Measurements from ENCODE around the gene RBX1. TPM values are rescaled to one million over a fixed set of nuclear protein-coding genes. Genes with fewer than 3 reads are reported as not detected.

The RBX1 gene
- total and polyA plus RNA-seq, 5 donors from 2014 or later: 40.8 to 264 (median 213) TPM

GRCh38 chr22:40922484-40923303, 28.5 kb upstream of the RBX1 start:
- Histone ChIP-seq H3K27ac (ENCODE audit: insufficient read depth, low read length, poor library complexity, severe bottlenecking) (no peak overlapping the region), H3K27me3 (ENCODE audit: control insufficient read depth, insufficient read depth, low read length) (no peaks in the 10 kb centered on the region), H3K36me3 (ENCODE audit: control insufficient read depth, insufficient read depth, low read length) (peaks cover 21% of the 10 kb centered on the region), H3K4me3 (ENCODE audit: low read depth, low read length) (peak overlapping the region; percentile 61), H3K4me1 (ENCODE audit: control insufficient read depth, insufficient read depth, low read length, poor library complexity, severe bottlenecking) (peaks cover 4% of the 10 kb centered on the region), H3K9me3 (ENCODE audit: control insufficient read depth in 2 of 2, low read length in 2 of 2) (no peaks in the 10 kb centered on the region)
- peak; percentile 64 to 86 for ATAC-seq (ENCODE audit: low read depth in 2 of 2)
- H3K27ac Mint-ChIP-seq: peak overlapping the region; percentile 39 to 85 (median 65)
- no peaks in the 10 kb centered on the region for H3K27me3 Mint-ChIP-seq
- H3K4me1 Mint-ChIP-seq: peaks cover 5 to 8% (median 6%) of the 10 kb centered on the region in 4 donors
- DNase-seq: peak in 2 of 3 donors; percentile 73 to 85
- no peaks in the 10 kb centered on the region for H3K9me3 Mint-ChIP-seq
- peak overlapping the region in 2 of 4 donors; percentile 6 to 34 for H3K4me3 Mint-ChIP-seq
- peaks cover 34% of the 10 kb centered on the region for H3K36me3 Mint-ChIP-seq

- H3K27me3 Mint-ChIP-seq: no peaks in the 10 kb centered on the region
- ATAC-seq (ENCODE audit: low read depth in 2 of 2): no peak
- no peaks in the 10 kb centered on the region for H3K9me3 ChIP-seq (ENCODE audit: control insufficient read depth in 2 of 2, low read length in 2 of 2)
- no peak overlapping the region for H3K4me3 ChIP-seq (ENCODE audit: low read depth, low read length)
- H3K27ac Mint-ChIP-seq: no peak overlapping the region
- H3K36me3 Mint-ChIP-seq: peaks cover 35% of the 10 kb centered on the region
- no peaks in the 10 kb centered on the region for H3K27me3 ChIP-seq (ENCODE audit: control insufficient read depth, insufficient read depth, low read length)
- no peak overlapping the region for H3K27ac ChIP-seq (ENCODE audit: insufficient read depth, low read length, poor library complexity, severe bottlenecking)
- no peaks in the 10 kb centered on the region for H3K4me1 ChIP-seq (ENCODE audit: control insufficient read depth, insufficient read depth, low read length, poor library complexity, severe bottlenecking)
- peaks cover 24% of the 10 kb centered on the region for H3K36me3 ChIP-seq (ENCODE audit: control insufficient read depth, insufficient read depth, low read length)
- no peaks in the 10 kb centered on the region for H3K9me3 Mint-ChIP-seq
- H3K4me1 Mint-ChIP-seq: peaks cover 0 to 2% (median 0%) of the 10 kb centered on the region in 4 donors
- DNase-seq: no peak
- no peak overlapping the region for H3K4me3 Mint-ChIP-seq
Measured at GRCh38 chr22:40928657-40929056, 22.5 kb upstream of the RBX1 start.

GRCh38 chr22:40932396-40932795, 18.8 kb upstream of the RBX1 start:
- no peak for ATAC-seq (ENCODE audit: low read depth in 2 of 2)
- peaks cover 8% of the 10 kb centered on the region for H3K36me3 Mint-ChIP-seq

GRCh38 chr22:40939202-40939601, 12.0 kb upstream of the RBX1 start:
- Histone ChIP-seq H3K27ac (ENCODE audit: insufficient read depth, low read length, poor library complexity, severe bottlenecking) (no peak overlapping the region), H3K4me1 (ENCODE audit: control insufficient read depth, insufficient read depth, low read length, poor library complexity, severe bottlenecking) (no peaks in the 10 kb centered on the region), H3K27me3 (ENCODE audit: control insufficient read depth, insufficient read depth, low read length) (no peaks in the 10 kb centered on the region), H3K4me3 (ENCODE audit: low read depth, low read length) (no peak overlapping the region), H3K36me3 (ENCODE audit: control insufficient read depth, insufficient read depth, low read length) (no peaks in the 10 kb centered on the region), H3K9me3 (ENCODE audit: control insufficient read depth in 2 of 2, low read length in 2 of 2) (no peaks in the 10 kb centered on the region)
- Mint-ChIP-seq H3K4me3 (no peak overlapping the region), H3K4me1 (peaks cover 0 to 6% (median 5%) of the 10 kb centered on the region in 4 donors), H3K27ac (peak overlapping the region in 1 of 3 donors; percentile 70), H3K27me3 (no peaks in the 10 kb centered on the region), H3K36me3 (no peaks in the 10 kb centered on the region), H3K9me3 (no peaks in the 10 kb centered on the region)
- peak in 1 of 3 donors; percentile 21 for DNase-seq
- ATAC-seq (ENCODE audit: low read depth in 2 of 2): peak in 1 of 2 donors; percentile 31

More at GRCh38 chr22:40932396-40932795, 18.8 kb upstream of the RBX1 start:
- no peaks in the 10 kb centered on the region for H3K4me1 Mint-ChIP-seq
- no peaks in the 10 kb centered on the region for H3K27me3 Mint-ChIP-seq
- Histone ChIP-seq H3K27me3 (ENCODE audit: control insufficient read depth, insufficient read depth, low read length) (no peaks in the 10 kb centered on the region), H3K27ac (ENCODE audit: insufficient read depth, low read length, poor library complexity, severe bottlenecking) (no peak overlapping the region), H3K4me1 (ENCODE audit: control insufficient read depth, insufficient read depth, low read length, poor library complexity, severe bottlenecking) (no peaks in the 10 kb centered on the region), H3K9me3 (ENCODE audit: control insufficient read depth in 2 of 2, low read length in 2 of 2) (no peaks in the 10 kb centered on the region), H3K36me3 (ENCODE audit: control insufficient read depth, insufficient read depth, low read length) (peaks cover 5% of the 10 kb centered on the region), H3K4me3 (ENCODE audit: low read depth, low read length) (no peak overlapping the region)
- no peak overlapping the region for H3K4me3 Mint-ChIP-seq
- no peak overlapping the region for H3K27ac Mint-ChIP-seq
- no peaks in the 10 kb centered on the region for H3K9me3 Mint-ChIP-seq
- DNase-seq: no peak

GRCh38 chr22:40951795-40952605, 822 bp downstream of the RBX1 start:
- Histone ChIP-seq H3K4me3 (ENCODE audit: low read depth, low read length) (peak overlapping the region; percentile 96), H3K9me3 (ENCODE audit: control insufficient read depth in 2 of 2, low read length in 2 of 2) (no peaks in the 10 kb centered on the region), H3K36me3 (ENCODE audit: control insufficient read depth, insufficient read depth, low read length) (peaks cover 12% of the 10 kb centered on the region), H3K4me1 (ENCODE audit: control insufficient read depth, insufficient read depth, low read length, poor library complexity, severe bottlenecking) (peaks cover 38% of the 10 kb centered on the region), H3K27me3 (ENCODE audit: control insufficient read depth, insufficient read depth, low read length) (no peaks in the 10 kb centered on the region), H3K27ac (ENCODE audit: insufficient read depth, low read length, poor library complexity, severe bottlenecking) (peak overlapping the region; percentile 99)
- H3K4me3 Mint-ChIP-seq: peak overlapping the region; percentile 95 to 100 (median 98)
- H3K27me3 Mint-ChIP-seq: peaks cover 12% of the 10 kb centered on the region
- ATAC-seq (ENCODE audit: low read depth in 2 of 2): no peak
- H3K36me3 Mint-ChIP-seq: peaks cover 12% of the 10 kb centered on the region
- peaks cover 0 to 2% (median 0%) of the 10 kb centered on the region in 7 donors for H3K9me3 Mint-ChIP-seq
- peak in 1 of 3 donors; percentile 36 for DNase-seq
- H3K27ac Mint-ChIP-seq: peak overlapping the region; percentile 98 to 100 (median 99)
- peaks cover 11 to 51% (median 30%) of the 10 kb centered on the region in 4 donors for H3K4me1 Mint-ChIP-seq

- peaks cover 15 to 55% (median 36%) of the 10 kb centered on the region in 4 donors for H3K4me1 Mint-ChIP-seq
Measured at GRCh38 chr22:40953471-40953870, 2.3 kb downstream of the RBX1 start.

GRCh38 chr22:40954113-40954512, 2.9 kb downstream of the RBX1 start:
- DNase-seq: no peak
- H3K9me3 Mint-ChIP-seq: peaks cover 0 to 2% (median 0%) of the 10 kb centered on the region in 7 donors
- H3K4me3 Mint-ChIP-seq: peak overlapping the region in 1 of 4 donors; percentile 51
- Histone ChIP-seq H3K4me3 (ENCODE audit: low read depth, low read length) (no peak overlapping the region), H3K36me3 (ENCODE audit: control insufficient read depth, insufficient read depth, low read length) (peaks cover 21% of the 10 kb centered on the region), H3K4me1 (ENCODE audit: control insufficient read depth, insufficient read depth, low read length, poor library complexity, severe bottlenecking) (peaks cover 40% of the 10 kb centered on the region), H3K9me3 (ENCODE audit: control insufficient read depth in 2 of 2, low read length in 2 of 2) (no peaks in the 10 kb centered on the region), H3K27ac (ENCODE audit: insufficient read depth, low read length, poor library complexity, severe bottlenecking) (no peak overlapping the region), H3K27me3 (ENCODE audit: control insufficient read depth, insufficient read depth, low read length) (no peaks in the 10 kb centered on the region)
- ATAC-seq (ENCODE audit: low read depth in 2 of 2): no peak
- peak overlapping the region in 2 of 3 donors; percentile 43 to 99 for H3K27ac Mint-ChIP-seq
- peaks cover 12% of the 10 kb centered on the region for H3K27me3 Mint-ChIP-seq
- peaks cover 18% of the 10 kb centered on the region for H3K36me3 Mint-ChIP-seq
- peaks cover 18 to 61% (median 39%) of the 10 kb centered on the region in 4 donors for H3K4me1 Mint-ChIP-seq

More at GRCh38 chr22:40953471-40953870, 2.3 kb downstream of the RBX1 start:
- H3K4me3 ChIP-seq (ENCODE audit: low read depth, low read length): no peak overlapping the region
- H3K4me3 Mint-ChIP-seq: peak overlapping the region; percentile 37 to 97 (median 73)
- H3K4me1 ChIP-seq (ENCODE audit: control insufficient read depth, insufficient read depth, low read length, poor library complexity, severe bottlenecking): peaks cover 40% of the 10 kb centered on the region
- H3K36me3 Mint-ChIP-seq: peaks cover 17% of the 10 kb centered on the region
- H3K36me3 ChIP-seq (ENCODE audit: control insufficient read depth, insufficient read depth, low read length): peaks cover 16% of the 10 kb centered on the region
- H3K27ac ChIP-seq (ENCODE audit: insufficient read depth, low read length, poor library complexity, severe bottlenecking): peak overlapping the region; percentile 99
- DNase-seq: no peak
- peak overlapping the region; percentile 39 to 99 (median 53) for H3K27ac Mint-ChIP-seq
- peaks cover 0 to 2% (median 0%) of the 10 kb centered on the region in 7 donors for H3K9me3 Mint-ChIP-seq
- no peak for ATAC-seq (ENCODE audit: low read depth in 2 of 2)
- peaks cover 12% of the 10 kb centered on the region for H3K27me3 Mint-ChIP-seq
- no peaks in the 10 kb centered on the region for H3K9me3 ChIP-seq (ENCODE audit: control insufficient read depth in 2 of 2, low read length in 2 of 2)
- no peaks in the 10 kb centered on the region for H3K27me3 ChIP-seq (ENCODE audit: control insufficient read depth, insufficient read depth, low read length)

Measured in CD4-positive, CD25-positive, alpha-beta regulatory T cell (primary cell).